Gastrocnemius medialis (tissue), 4 donors: ENCODE results near the gene GLIS2. TPM values are rescaled to one million over a fixed set of nuclear protein-coding genes. Genes with fewer than 3 reads are reported as not detected.

Experiments used
- ATAC-seq, 2 donors: fragments of 150-250 bp; one replicate each; pipeline ENCODE4 v1.9.1; 2016
- DNase-seq, 2 donors: peaks; one replicate each; pipeline ENCODE4 v3.0.0-alpha.2; 2019
- H3K27ac ChIP-seq, 4 donors: fragments of 200-600 bp; sonication (generic); 1 replicate in 1 of 4; 2 replicates in 3 of 4; pipeline ENCODE4 v1.5.1; 2016 to 2018; ENCODE audit warnings: mild to moderate bottlenecking in 2 of 4, moderate library complexity in 1 of 4
- H3K27me3 ChIP-seq, 3 donors: fragments of 200-600 bp; sonication (generic) in 2 of 3; 1 replicate in 1 of 3; 2 replicates in 2 of 3; pipeline versions ENCODE4 v1.5.1 to v1.6.0; 2016 to 2019; ENCODE audit warnings: mild to moderate bottlenecking in 1 of 3, moderate library complexity in 1 of 3
- H3K36me3 ChIP-seq, 2 donors: fragments of 200-600 bp; sonication (generic) in 1 of 2; one replicate each; pipeline ENCODE4 v1.5.1; 2017 to 2018
- H3K4me1 ChIP-seq, 2 donors: fragments of 200-600 bp; sonication (generic) in 1 of 2; one replicate each; pipeline ENCODE4 v1.5.1; 2016 to 2017; ENCODE audit warnings: mild to moderate bottlenecking in 2 of 2
- H3K4me3 ChIP-seq, 4 donors: fragments of 200-600 bp; sonication (generic) in 3 of 4; 1 replicate in 1 of 4; 2 replicates in 3 of 4; pipeline ENCODE4 v1.5.1; 2016 to 2019; ENCODE audit warnings: mild to moderate bottlenecking in 2 of 4
- H3K9me3 ChIP-seq, 3 donors: fragments of 200-600 bp; sonication (generic) in 2 of 3; 1 replicate in 1 of 3; 2 replicates in 2 of 3; pipeline ENCODE4 v1.5.1; 2016 to 2019
- POLR2A ChIP-seq, 2 donors: fragments of 450-650 bp; IDR thresholded peaks; one replicate each; pipeline ENCODE4 v1.6.1; 2017; ENCODE audit warnings: antibody characterized with exemption in 2 of 2, mild to moderate bottlenecking in 2 of 2, moderate library complexity in 2 of 2
- in situ Hi-C, 4 donors: fragments of 200-750 bp; cut with MboI; loops; one replicate each; pipeline versions ENCODE4 v1.15.0 to v1.8.0; 2017; ENCODE audit warnings: low sequenced_read_pairs in 4 of 4
- intact Hi-C: fragments of 100-400 bp; cut with DNase I; formaldehyde crosslinking; loops from one replicate; pipeline ENCODE4 v1.15.1; 2023; ENCODE audit warnings: low total_unique reads
- total RNA-seq, 4 donors: library from RNA; depleted of rRNA; stranded (reverse); fragments of >200 nt; gene quantifications; one replicate each; pipeline versions ENCODE4 v1.1.0 to v1.2.3, GENCODE V29; 2016
- TF ChIP-seq, protein P1 (sequence below), 5 experiments: fragments of 450-650 bp in 3 of 5; fragments of 200-600 bp in 2 of 5; sonication (generic) in 2 of 5; IDR thresholded peaks in 4 of 5; conservative IDR thresholded peaks in 1 of 5; 1 replicate in 4 of 5; 2 replicates in 1 of 5; pipeline ENCODE4 v1.5.1; 2016 to 2019; ENCODE audit warnings: antibody characterized with exemption in 5 of 5, mild to moderate bottlenecking in 3 of 5, moderate library complexity in 3 of 5

The GLIS2 gene
- total RNA-seq, 4 donors from 2014 or later: 0.81 to 0.95 (median 0.95) TPM; not detected in 1

DNA sequence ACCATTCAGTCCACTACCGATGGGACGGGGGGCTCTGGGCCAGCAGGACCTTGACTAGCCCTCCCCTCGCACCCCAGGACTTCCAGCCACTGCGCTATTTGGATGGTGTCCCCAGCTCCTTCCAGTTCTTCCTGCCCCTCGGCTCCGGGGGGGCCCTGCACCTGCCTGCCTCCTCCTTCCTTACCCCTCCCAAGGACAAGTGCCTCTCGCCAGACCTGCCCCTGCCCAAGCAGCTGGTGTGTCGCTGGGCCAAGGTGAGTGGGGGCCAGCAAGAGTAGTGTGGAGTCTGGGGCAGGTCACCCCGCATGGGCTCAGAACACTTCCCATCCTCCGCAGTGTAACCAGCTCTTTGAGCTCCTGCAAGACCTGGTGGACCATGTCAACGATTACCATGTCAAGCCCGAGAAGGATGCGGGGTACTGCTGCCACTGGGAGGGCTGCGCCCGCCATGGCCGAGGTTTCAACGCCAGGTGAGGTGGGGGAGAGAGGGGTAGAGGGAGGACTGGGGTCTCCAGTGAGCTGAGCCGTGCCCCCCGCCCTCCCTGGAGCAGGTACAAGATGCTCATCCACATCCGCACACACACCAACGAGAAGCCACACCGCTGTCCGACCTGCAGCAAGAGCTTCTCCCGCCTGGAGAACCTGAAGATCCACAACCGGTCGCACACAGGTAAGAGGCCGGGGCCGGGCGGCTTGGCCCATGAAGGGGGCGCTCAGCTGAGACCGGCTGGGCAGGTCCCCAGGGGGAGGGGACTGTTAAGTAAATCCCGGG, 19.0 kb downstream of the GLIS2 start:
- intact Hi-C loops: loop anchor here (10.0 kb wide), 1 partner anchor 130 kb away; no protein-coding TSS in a partner anchor
- Histone ChIP-seq H3K27ac (no peak overlapping the region), H3K27me3 (no peaks in the 10 kb centered on the region), H3K4me3 (no peak overlapping the region), H3K36me3 (peaks cover 0 to 10% of the 10 kb centered on the region in 2 donors), H3K4me1 (peaks cover 3 to 5% of the 10 kb centered on the region in 2 donors), H3K9me3 (no peaks in the 10 kb centered on the region)
- no peak for ATAC-seq
- DNase-seq: no peak
- in situ Hi-C loops: loop anchor here (5.0 to 25.0 kb wide), 3 partner anchors 43 to 148 kb away; no protein-coding TSS in a partner anchor
- no peak for TF ChIP-seq POLR2A (IDR thresholded peaks at IDR 0.05)
- TF ChIP-seq, protein P1, sequence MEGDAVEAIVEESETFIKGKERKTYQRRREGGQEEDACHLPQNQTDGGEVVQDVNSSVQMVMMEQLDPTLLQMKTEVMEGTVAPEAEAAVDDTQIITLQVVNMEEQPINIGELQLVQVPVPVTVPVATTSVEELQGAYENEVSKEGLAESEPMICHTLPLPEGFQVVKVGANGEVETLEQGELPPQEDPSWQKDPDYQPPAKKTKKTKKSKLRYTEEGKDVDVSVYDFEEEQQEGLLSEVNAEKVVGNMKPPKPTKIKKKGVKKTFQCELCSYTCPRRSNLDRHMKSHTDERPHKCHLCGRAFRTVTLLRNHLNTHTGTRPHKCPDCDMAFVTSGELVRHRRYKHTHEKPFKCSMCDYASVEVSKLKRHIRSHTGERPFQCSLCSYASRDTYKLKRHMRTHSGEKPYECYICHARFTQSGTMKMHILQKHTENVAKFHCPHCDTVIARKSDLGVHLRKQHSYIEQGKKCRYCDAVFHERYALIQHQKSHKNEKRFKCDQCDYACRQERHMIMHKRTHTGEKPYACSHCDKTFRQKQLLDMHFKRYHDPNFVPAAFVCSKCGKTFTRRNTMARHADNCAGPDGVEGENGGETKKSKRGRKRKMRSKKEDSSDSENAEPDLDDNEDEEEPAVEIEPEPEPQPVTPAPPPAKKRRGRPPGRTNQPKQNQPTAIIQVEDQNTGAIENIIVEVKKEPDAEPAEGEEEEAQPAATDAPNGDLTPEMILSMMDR (IDR thresholded peaks at IDR 0.05 in 4 of 5, conservative IDR thresholded peaks at IDR 0.05 in 1 of 5): no peak

DNA sequence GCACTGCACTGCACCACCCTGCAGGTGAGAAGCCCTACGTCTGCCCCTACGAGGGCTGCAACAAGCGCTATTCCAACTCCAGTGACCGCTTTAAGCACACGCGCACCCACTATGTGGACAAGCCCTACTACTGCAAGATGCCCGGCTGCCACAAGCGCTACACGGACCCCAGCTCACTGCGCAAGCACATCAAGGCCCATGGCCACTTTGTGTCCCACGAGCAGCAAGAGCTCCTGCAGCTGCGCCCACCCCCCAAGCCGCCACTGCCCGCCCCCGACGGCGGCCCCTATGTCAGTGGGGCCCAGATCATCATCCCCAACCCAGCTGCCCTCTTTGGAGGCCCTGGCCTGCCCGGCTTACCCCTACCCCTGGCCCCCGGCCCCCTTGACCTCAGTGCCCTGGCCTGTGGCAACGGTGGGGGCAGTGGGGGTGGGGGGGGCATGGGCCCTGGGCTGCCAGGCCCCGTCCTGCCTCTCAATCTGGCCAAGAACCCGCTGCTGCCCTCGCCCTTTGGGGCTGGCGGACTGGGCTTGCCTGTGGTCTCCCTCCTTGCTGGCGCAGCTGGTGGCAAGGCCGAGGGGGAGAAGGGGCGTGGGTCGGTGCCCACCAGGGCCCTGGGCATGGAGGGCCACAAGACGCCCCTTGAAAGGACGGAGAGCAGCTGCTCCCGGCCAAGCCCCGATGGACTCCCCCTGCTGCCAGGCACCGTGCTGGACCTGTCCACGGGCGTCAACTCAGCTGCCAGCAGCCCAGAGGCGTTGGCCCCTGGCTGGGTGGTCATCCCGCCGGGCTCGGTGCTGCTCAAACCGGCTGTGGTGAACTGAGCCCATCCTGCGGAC, 21.1 kb downstream of the GLIS2 start:
- H3K27me3 ChIP-seq: no peaks in the 10 kb centered on the region
- H3K36me3 ChIP-seq: peaks cover 0 to 20% of the 10 kb centered on the region in 2 donors
- no peak overlapping the region for H3K27ac ChIP-seq
- no peak overlapping the region for H3K4me3 ChIP-seq
- intact Hi-C loops (loop anchor here (10.0 kb wide), 1 partner anchor 132 kb away; no protein-coding TSS in a partner anchor), in situ Hi-C loops (loop anchor here in 1 of 4 donors (25.0 kb wide), 1 partner anchor 150 kb away; no protein-coding TSS in a partner anchor)
- DNase-seq (no peak), ATAC-seq (no peak)
- H3K9me3 ChIP-seq: no peaks in the 10 kb centered on the region
- H3K4me1 ChIP-seq: peaks cover 0 to 5% of the 10 kb centered on the region in 2 donors
- TF ChIP-seq POLR2A (IDR thresholded peaks at IDR 0.05): no peak
- TF ChIP-seq, protein P1 (IDR thresholded peaks at IDR 0.05 in 4 of 5, conservative IDR thresholded peaks at IDR 0.05 in 1 of 5): no peak

DNA sequence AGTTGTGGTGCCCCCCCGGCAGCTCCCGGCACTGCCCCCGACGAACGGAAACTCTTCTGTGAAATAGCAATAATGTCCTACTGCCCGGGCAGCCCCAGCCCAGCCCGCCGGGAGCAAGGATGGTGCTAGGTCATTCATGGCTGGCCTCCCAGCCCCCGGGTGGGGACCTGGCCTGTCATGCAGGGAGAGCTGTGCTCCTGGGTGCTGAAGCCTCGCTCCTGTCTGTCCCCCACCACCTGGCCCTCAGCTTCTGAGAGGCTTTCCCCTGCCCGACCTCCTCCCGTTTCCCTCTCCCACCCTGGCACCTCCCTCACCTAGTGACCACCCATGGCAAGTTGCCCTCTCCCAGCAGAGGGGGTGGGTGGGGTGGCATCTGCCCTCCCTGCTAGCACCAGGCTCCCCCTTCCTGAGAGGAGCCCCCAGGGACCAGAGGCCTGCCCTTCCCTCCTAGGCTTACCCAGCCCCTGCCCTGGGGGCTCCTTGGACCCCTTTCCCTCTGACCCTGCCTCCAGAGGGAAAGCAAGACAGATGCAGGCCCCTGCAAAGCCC, 21.7 kb downstream of the GLIS2 start:
- Histone ChIP-seq H3K36me3 (peaks cover 0 to 20% of the 10 kb centered on the region in 2 donors), H3K4me3 (no peak overlapping the region), H3K27me3 (no peaks in the 10 kb centered on the region), H3K27ac (no peak overlapping the region), H3K4me1 (peaks cover 0 to 5% of the 10 kb centered on the region in 2 donors), H3K9me3 (no peaks in the 10 kb centered on the region)
- in situ Hi-C loops (loop anchor here in 1 of 4 donors (25.0 kb wide), 1 partner anchor 150 kb away; no protein-coding TSS in a partner anchor), intact Hi-C loops (loop anchor here (10.0 kb wide), 1 partner anchor 133 kb away; no protein-coding TSS in a partner anchor)
- no peak for TF ChIP-seq POLR2A (IDR thresholded peaks at IDR 0.05)
- TF ChIP-seq, protein P1 (IDR thresholded peaks at IDR 0.05 in 4 of 5, conservative IDR thresholded peaks at IDR 0.05 in 1 of 5): no peak
- DNase-seq (no peak), ATAC-seq (no peak)

DNA sequence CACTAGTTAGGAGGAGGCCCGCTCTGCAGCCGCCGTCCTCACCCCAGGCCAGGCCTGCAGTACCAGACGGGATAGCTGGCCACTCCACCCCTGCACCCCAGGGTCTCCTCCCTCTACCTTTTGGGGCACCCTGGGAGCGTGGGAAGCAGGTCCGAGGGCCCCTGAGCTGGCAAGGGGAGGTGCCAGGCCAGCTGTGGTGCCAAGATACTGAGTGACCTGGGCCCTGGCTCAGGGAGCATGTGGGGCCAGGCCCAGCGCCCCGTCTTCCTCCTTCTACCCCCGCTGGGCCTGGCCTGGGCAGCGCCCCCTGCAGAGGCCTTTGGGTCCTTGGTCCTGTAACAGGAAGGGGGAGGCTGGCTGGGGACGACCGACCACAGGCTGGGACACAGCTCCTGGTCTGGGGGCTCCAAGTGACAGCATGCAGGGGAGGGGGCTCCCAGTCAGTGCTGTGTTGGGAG, 22.3 kb downstream of the GLIS2 start:
- in situ Hi-C loops: loop anchor here in 1 of 4 donors (25.0 kb wide), 1 partner anchor 151 kb away; no protein-coding TSS in a partner anchor
- DNase-seq: no peak
- H3K4me1 ChIP-seq: peaks cover 0 to 5% of the 10 kb centered on the region in 2 donors

More for the DNA sequence above, 22.3 kb downstream of the GLIS2 start:
- no peaks in the 10 kb centered on the region for H3K27me3 ChIP-seq
- H3K27ac ChIP-seq: no peak overlapping the region
- peaks cover 0 to 20% of the 10 kb centered on the region in 2 donors for H3K36me3 ChIP-seq
- no peak overlapping the region for H3K4me3 ChIP-seq
- TF ChIP-seq, protein P1 (IDR thresholded peaks at IDR 0.05 in 4 of 5, conservative IDR thresholded peaks at IDR 0.05 in 1 of 5): no peak
- no peak for TF ChIP-seq POLR2A (IDR thresholded peaks at IDR 0.05)
- no peak for ATAC-seq
- intact Hi-C loops: loop anchor here (10.0 kb wide), 1 partner anchor 133 kb away; no protein-coding TSS in a partner anchor
- no peaks in the 10 kb centered on the region for H3K9me3 ChIP-seq
